ENCODE data around the gene RTN4R.

GRCh38 chr22:20296598-20296997 is 28.5 kb upstream of the RTN4R start:
- TF ChIP-seq CTCF (IDR thresholded peaks at IDR 0.05 in 2 of 3, conservative IDR thresholded peaks at IDR 0.05 in 1 of 3; ENCODE audit: insufficient read depth in 2 of 3, low read depth in 1 of 3, low read length in 3 of 3) (no peak), TAF1 (IDR thresholded peaks at IDR 0.05; ENCODE audit: control insufficient read depth, extremely low read depth, insufficient read depth, low read length, severe bottlenecking) (no peak), FOS (IDR thresholded peaks at IDR 0.05; ENCODE audit: extremely low read depth, insufficient read length) (no peak), ZNF217 (CRISPR knock-in tag; IDR thresholded peaks at IDR 0.05) (no peak), MXI1 (IDR thresholded peaks at IDR 0.05; ENCODE audit: low read depth, low read length) (no peak)

All from K562 (cell line).